AG08395 (cell line): ENCODE results near the gene FCMR.

Source experiments
- DNase-seq: peaks from one replicate; pipeline ENCODE4 v3.0.0; 2012; ENCODE audit warnings: mixed read lengths, low spot score

Gene FCMR, protein sequence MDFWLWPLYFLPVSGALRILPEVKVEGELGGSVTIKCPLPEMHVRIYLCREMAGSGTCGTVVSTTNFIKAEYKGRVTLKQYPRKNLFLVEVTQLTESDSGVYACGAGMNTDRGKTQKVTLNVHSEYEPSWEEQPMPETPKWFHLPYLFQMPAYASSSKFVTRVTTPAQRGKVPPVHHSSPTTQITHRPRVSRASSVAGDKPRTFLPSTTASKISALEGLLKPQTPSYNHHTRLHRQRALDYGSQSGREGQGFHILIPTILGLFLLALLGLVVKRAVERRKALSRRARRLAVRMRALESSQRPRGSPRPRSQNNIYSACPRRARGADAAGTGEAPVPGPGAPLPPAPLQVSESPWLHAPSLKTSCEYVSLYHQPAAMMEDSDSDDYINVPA

DNA sequence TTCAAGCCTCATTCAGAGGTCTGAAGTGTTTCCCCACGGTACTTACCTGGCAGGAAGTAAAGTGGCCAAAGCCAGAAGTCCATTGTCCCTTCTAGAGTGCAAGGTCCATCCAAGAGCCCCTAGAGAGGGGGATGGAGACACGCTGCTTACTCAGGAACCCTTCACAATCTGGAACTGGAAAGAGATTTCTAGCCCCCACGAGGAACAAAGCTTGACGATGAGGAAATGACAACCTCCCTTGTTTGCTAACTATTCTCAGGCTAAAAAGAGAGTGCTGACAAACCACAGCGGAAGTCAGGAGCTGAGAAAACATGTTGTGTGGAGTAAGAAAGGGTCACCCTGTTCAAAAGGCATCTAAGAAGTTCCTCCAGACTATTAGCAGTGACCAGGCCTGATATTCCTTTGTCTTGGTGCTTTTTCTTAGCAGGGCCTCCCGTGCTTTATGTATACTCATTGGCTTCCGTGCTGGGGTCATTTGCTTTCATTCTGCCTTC, at the start of gene FCMR:
Gene FCMR, minus strand, starts transcription at position 170 of the 494 bp plus-strand sequence. Its CDS starts 87 bp downstream, at position 83.
- no peak for DNase-seq

DNA sequence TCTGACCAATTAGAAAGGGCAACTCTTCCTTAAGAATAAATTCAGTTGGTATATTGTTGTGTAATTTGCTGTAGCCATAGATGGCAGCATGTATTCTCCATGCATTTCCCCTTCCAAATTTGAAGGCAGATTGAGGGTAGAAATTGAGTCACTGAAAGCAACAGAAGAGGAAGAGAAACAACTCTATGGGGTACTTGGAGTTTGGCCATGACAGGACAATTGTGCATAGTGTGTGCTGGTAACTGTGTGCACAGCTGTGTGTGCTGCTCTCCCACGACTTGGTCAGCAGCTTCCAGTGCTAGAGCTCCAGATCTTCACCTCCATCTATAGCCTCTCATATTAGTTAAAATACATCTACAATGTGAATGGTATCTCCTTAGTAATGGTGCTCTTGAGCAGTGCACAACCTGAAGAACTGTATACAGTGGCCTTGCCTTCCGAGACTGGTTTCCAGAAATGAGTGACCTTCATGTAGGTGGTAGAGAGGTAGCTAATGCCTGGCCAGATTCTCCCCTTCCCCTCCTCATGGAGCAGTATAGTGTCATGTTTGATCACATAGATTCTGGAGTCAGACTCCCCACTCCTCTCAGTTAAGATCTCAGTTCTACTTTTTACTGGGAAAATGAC, 49.4 kb upstream of the FCMR start:
- DNase-seq, result no peak

- no peak for DNase-seq
Measured at GRCh38 chr1:206970446-206970845, 48.7 kb upstream of the FCMR start, which contains the start of gene FCAMR. Gene FCAMR, minus strand, starts transcription at chr1:206970460. Its CDS starts 335 bp downstream, at chr1:206970125.

DNA sequence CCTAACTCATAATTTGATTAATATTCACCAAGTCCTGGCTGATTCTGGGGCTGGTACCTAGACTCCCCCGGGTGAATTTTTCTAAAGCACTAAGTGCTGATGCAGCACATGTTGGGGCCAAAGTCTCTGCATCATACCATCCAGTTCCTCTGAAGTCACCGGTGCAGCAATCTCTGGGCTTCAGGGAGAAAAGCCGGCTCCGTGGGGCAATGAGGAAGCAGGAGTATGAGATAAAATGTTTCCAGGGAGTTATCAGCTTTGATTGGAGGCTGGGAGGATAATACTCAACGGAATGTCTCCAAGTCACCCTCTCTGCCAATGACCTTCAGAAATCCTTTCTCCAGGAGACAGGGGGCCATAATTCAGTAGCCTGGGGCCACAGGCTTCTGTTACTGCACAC, 47.3 kb upstream of the FCMR start:
- no peak for DNase-seq

DNA sequence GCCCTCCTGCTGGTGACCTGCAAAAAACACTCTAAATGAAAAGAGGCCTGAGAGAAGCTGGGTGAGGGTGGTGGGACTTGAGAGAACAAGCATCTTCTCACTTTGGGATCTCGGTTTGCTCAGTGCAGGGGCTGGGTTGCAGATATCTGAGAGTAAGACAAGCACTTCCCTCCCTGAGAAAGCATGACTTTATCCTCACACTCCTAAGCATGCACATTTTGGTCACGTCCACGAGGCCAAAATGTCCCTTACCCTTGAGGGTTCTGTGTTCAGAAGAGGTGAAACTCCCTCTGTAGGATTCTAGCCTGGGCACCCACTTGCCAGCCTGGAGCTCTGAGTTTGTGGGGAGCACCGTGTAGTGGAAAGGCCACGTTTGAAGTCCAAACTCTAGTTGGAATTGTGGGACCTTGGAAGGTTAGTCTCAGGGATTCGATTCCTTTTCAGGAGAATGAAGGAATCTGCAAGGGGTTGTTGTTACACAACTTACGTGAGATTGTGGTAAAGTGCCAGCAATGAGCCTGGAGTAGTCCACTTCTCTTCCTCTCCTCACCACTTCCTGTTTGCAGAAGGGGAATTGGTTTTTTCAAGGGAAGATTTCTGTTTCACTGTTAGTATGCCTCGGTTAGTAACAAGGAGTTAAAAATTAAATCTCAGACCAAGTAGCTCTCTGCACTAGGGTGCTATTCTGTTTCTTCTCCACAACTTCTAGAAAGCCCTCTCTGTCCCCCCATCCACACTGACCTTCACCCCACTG, 45.5 kb upstream of the FCMR start:
- peak; percentile 45 for DNase-seq

DNA sequence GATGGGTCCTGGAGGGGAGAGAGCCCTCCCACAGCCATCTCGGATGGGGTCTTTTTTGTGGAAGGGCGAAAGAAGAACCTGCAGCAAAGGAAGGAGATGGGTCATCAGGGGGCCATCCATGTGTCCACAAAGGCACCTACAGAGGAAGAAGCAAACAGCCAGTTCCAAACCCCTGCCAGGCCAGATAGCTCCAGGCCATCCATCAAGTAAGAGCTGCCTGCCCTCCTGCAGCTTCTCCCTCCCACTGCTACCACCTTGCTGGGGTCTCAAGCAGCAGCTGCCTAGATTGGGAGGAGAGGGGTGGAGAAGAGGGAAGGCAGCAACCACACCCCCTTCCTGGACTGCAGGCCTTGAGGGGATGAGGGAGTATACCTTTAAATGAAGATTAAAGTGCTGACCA, 44.0 kb upstream of the FCMR start:
- no peak for DNase-seq

DNA sequence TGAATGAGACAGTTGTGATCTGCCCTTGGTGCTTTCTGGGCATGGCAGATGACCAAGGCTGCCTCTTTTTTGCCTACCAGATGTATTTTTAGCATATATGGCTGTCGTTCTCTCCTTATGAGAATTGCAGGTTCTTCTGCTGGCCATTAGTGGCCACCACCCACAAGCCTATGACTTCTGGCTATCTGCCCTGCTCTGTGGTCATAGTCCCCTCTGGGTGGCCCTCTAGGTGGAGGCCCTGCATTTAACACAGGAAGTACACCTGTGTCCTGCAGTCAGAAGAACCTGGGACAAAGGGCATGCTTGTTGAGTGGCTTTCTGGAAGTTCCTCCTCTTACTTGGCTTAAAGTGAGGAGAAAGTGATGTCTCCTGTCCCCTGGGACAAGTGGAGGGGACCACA, 42.0 kb upstream of the FCMR start:
- DNase-seq, result no peak

DNA sequence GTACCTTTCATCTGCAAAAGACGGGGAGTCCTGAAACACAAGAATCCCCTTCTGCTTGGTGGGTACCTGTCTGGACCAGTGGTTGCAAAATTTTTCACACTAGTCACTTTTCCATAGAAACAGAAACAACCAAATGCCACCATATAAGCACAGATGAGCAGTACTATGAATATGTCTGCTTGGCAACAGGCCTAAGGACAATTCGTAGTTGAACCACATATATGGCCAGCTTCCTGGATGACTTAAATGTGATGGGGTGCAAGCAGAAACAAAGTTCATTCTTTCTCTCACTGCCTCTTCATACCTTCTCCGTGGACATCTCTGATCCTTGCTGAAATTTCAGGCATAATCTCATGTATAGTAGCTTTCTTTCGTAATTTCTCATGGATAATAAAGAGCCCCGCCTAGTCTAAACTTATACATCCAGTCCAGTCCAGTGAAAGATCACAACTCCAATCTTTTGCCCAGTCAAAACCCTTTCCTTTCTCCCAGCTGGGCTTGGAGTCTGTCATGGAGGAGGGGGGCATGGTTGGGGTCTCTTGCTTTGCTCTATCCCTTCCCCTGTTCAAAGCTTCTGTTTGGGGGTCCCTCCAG, 41.5 kb upstream of the FCMR start:
- no peak for DNase-seq

DNA sequence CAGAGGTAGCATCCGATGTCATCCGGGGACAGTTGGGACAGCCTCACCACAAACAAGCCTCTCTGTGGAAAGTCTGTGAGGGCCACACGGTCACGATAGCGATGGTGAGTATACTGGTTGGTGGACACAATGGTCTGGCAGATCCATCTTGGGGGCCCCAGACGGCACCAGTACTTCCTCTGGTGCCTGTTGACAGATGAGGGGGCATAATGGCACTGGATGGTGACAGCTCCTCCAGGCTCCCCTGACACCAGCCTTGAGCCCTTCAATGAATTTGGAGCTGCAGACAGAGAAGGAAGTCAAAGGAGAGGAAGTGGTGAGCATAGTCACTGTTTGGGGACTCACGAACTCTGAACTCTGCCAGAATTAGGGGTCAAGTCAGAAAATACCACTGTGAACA, 40.5 kb upstream of the FCMR start:
- no peak for DNase-seq

DNA sequence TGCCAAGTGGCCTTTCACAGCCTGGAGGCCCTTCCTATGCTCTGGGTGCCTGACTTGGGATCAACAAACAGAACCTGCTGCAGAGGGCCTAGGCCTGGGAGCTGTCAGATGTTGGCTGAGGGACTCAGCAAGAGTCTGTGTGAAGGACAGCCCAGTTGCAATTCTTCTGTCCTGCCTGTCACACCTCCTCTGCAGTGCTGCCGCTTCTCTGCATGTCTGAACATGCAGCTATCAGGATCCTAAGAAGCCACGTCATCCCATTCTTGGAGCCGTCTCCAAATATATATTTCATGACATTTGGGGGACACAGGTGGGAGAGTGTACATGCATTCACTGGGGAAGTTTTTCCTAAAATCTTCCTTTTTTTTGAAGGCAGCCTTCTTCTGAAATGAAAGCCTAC, 39.9 kb upstream of the FCMR start:
- no peak for DNase-seq

- DNase-seq, result no peak
Measured at GRCh38 chr1:206960676-206961386, 39.1 kb upstream of the FCMR start.

GRCh38 chr1:206958144-206958543, 36.4 kb upstream of the FCMR start:
- no peak for DNase-seq

- no peak for DNase-seq
Measured at GRCh38 chr1:206957639-206958038, 35.9 kb upstream of the FCMR start.

DNA sequence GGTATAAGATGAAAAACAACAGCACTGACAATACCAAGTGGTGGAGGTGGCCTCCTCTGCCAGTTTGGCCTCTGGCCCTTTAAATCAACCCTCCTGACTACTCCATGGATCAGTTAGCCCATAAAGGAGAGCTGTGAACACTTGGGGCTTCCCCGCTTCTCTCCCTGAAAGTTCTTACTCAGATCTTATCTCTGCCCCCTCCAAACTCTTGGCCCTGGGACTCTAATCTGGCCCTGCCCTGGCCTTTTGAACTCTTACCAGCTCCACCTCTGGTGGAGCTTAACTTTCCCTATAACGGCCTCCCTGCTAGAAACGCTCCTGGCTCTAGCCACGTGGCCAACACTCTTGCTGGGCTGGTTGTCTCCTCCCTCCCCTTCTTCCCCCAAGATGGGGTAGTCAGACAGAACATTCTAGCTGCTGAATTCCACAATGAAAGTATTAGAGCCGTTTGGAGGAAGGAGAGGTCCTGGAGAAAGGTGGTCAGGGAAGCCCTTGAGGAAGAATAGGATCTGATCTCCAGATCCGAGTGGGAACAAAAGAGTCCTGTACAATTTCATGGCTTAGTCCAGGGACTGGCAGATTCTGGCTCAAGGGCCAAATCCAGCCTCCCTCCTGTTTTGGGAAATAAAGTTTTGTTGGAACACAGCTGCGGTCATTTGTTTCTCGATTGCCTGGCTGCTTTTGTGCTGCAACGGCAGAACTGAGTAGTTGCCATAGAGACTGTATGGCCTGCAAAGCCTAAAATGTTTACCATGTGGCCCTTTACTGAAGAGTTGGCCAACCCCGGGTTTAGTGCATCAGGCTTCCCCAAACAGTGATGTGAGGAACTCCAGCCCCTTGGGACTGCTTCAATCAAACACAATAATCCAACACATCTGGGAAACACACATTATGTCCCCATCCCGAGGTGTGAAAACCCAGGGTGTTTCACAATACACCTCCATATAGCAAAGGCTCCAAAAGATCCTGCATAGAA, 34.0 kb upstream of the FCMR start:
- DNase-seq, result peak; percentile 37

DNA sequence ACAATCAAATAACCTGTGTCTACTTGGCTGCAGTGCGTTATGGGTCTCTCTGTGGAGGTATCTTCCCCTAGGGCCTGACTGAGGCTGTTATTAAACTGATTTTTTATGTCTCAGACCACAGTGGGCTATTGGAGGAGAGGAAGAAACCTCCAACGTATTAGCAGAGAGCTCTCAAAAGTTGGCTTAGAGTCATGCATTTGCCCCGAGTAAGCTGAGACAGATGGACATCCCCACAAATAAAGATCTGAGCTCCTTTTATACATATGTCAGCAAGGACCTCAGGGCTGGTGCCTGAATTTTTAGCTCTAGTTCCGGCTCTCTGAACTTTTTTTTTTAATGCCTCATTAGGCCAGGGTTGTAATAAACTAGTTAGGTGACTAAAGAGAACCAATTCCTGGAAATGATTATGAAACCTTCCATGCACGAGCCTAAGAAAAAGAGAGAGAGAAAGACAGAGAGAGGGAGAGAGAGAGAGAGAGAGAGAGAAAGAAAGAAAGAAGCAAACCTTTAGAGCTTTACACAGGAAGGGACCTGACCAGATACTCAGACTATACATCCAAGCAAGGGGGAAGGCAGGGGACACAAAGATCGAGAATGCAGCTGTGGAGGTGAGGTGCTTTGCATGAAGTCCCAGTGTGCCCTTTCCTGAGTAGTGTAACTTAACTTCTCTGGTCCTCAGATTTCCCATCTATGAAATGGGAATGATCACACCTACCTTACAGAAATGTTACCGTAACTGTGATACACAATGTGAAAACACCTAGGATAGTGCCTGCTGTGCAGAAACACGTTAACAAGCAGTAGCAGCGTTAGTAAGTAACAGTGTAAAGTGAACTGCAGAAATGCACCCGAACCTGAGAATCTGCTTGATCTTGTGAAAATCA, 33.0 kb upstream of the FCMR start:
- no peak for DNase-seq

- no peak for DNase-seq
Measured at GRCh38 chr1:206953626-206954025, 31.9 kb upstream of the FCMR start.

- DNase-seq, result no peak
Measured at GRCh38 chr1:206953126-206953525, 31.4 kb upstream of the FCMR start.

- no peak for DNase-seq
Measured at GRCh38 chr1:206952171-206952570, 30.4 kb upstream of the FCMR start.

GRCh38 chr1:206951318-206952100, 29.8 kb upstream of the FCMR start:
- no peak for DNase-seq
